K562 (cell line): ENCODE results near the gene EWSR1.

Experiments
- ZNF24 ChIP-seq: fragments of 450-650 bp; IDR thresholded peaks from 2 replicates; pipeline ENCODE4 v1.6.1; 2016
- TF ChIP-seq, protein P1 (sequence below): sonication (generic); formaldehyde crosslinking; IDR thresholded peaks from 2 replicates; pipeline ENCODE4 v1.9.0; 2022; ENCODE audit warnings: mild to moderate bottlenecking, missing genetic modification reagents

DNA sequence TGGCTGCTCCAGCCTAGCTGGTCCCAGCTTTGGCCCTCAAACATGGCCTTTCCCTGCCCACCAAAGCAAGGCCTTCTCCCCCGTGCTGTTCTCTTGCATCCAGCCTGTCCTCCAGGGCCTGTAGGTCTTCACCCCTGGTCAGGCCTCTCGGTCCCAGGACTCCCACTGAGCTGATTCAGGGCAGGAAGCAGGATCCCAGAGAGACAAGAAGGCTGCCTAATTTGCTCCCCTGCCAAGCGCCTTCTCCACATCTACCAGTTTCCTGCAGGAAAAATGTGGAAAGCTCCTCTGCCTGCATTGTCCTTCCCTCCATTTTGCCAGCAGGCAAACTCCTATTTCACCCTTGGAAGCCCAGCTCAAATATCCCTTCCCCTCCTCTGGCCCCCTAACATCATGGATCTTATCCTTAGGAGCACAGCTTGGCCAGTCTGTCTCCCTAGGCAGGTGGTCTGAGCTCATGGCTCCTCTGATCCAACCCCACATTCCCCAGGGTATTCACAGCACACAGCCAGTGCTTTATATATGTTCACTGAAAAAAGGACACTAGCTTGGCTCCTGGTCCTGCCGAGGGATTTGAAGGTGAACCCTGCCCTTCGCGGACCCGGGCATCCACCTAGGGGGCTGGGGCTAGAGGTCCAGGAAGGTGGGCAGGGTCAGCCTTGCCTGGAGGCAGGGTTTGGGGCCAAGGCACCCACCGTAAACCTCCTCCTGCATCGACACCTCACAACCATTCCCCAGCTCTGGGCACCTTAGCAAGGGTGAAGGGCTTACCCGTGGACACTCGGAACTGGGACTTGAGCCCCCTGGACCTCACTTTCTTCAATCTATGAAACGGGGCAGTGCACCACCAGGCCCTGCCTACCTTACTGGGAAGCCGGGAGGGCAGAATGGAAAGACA is 1.3 kb upstream of the EWSR1 start:
- no peak for TF ChIP-seq ZNF24
- TF ChIP-seq, protein P1, sequence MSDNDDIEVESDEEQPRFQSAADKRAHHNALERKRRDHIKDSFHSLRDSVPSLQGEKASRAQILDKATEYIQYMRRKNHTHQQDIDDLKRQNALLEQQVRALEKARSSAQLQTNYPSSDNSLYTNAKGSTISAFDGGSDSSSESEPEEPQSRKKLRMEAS (CRISPR knock-in tag) = no peak
